Esophagus squamous epithelium (tissue), 5 donors: ENCODE measurements around the gene QPRT. TPM values are rescaled to one million over a fixed set of nuclear protein-coding genes. Genes with fewer than 3 reads are reported as not detected.

Experiments
- DNase-seq: peaks from one replicate; lab custom pipeline; 2025; lab: John Stamatoyannopoulos, UW
- H3K27ac ChIP-seq, 4 donors: fragments of 200-600 bp; sonication (generic); one replicate each; pipeline ENCODE4 v1.5.1; 2016 to 2019; ENCODE audit warnings: mild to moderate bottlenecking in 1 of 4
- H3K27me3 ChIP-seq, 4 donors: fragments of 200-600 bp; sonication (generic); 1 replicate in 3 of 4; 2 replicates in 1 of 4; pipeline versions ENCODE4 v1.5.1 to v1.6.0; 2017 to 2021; ENCODE audit warnings: antibody characterized with exemption in 1 of 4
- H3K36me3 ChIP-seq, 3 donors: fragments of 200-600 bp; sonication (generic); one replicate each; pipeline ENCODE4 v1.5.1; 2016 to 2019
- H3K4me1 ChIP-seq, 3 donors: fragments of 200-600 bp; sonication (generic); one replicate each; pipeline ENCODE4 v1.5.1; 2017 to 2019
- H3K4me3 ChIP-seq, 4 donors: fragments of 200-600 bp; sonication (generic); 1 replicate in 3 of 4; 2 replicates in 1 of 4; pipeline ENCODE4 v1.5.1; 2016 to 2019; ENCODE audit warnings: mild to moderate bottlenecking in 2 of 4, moderate library complexity in 1 of 4
- H3K9me3 ChIP-seq, 3 donors: fragments of 200-600 bp; sonication (generic); one replicate each; pipeline ENCODE4 v1.5.1; 2016 to 2019
- CTCF ChIP-seq, 6 experiments: fragments of 450-650 bp in 4 of 6; fragments of 200-600 bp in 2 of 6; sonication (generic) in 2 of 6; IDR thresholded peaks; one replicate each; pipeline ENCODE4 v1.5.1; 2016 to 2019; ENCODE audit warnings: antibody characterized with exemption in 6 of 6, mild to moderate bottlenecking in 4 of 6, moderate library complexity in 4 of 6
- POLR2A ChIP-seq, 4 donors: fragments of 450-650 bp; IDR thresholded peaks; one replicate each; pipeline ENCODE4 v1.6.1; 2017; ENCODE audit warnings: antibody characterized with exemption in 4 of 4, mild to moderate bottlenecking in 4 of 4, moderate library complexity in 3 of 4
- WGBS, 2 donors: methylation state at CpG; one replicate each; pipeline ENCODE4 v1.1.5; 2018; 5-methylcytosine and 5-hydroxymethylcytosine counted together
- intact Hi-C: fragments of 100-400 bp; cut with DNase I; formaldehyde crosslinking; loops from one replicate; pipeline ENCODE4 v1.15.0; 2022
- total RNA-seq, 4 donors: library from RNA; depleted of rRNA; stranded (reverse); fragments of >200 nt; gene quantifications; one replicate each; pipeline ENCODE4 v1.1.0, GENCODE V29; 2016
- donor health status: DM: yes; HTN: yes; CAD: no.

The QPRT gene
- total RNA-seq, 4 donors from 2014 or later = 0.40 to 3.6 (median 1.9) TPM

- Histone ChIP-seq H3K9me3 (no peaks in the 10 kb centered on the region), H3K27ac (no peak overlapping the region), H3K4me1 (no peaks in the 10 kb centered on the region), H3K27me3 (no peaks in the 10 kb centered on the region), H3K36me3 (no peaks in the 10 kb centered on the region), H3K4me3 (no peak overlapping the region)
- TF ChIP-seq POLR2A (IDR thresholded peaks at IDR 0.05) (no peak), CTCF (IDR thresholded peaks at IDR 0.05) (no peak)
- DNase-seq = no peak
- 71 to 85% methylated on average over 7 to 9 of the region's 9 CpGs for WGBS, 2 donors
- intact Hi-C loops = no loop called here
Measured at GRCh38 chr16:29644338-29644857, 34.6 kb upstream of the QPRT start.

GRCh38 chr16:29644973-29645693, 33.8 kb upstream of the QPRT start:
- TF ChIP-seq CTCF (IDR thresholded peaks at IDR 0.05) (no peak), POLR2A (IDR thresholded peaks at IDR 0.05) (no peak)
- no peak overlapping the region for H3K4me3 ChIP-seq
- 53 to 83% methylated on average over 4 of the region's 4 CpGs for WGBS, 2 donors
- intact Hi-C loops = no loop called here
- DNase-seq = no peak
- no peaks in the 10 kb centered on the region for H3K36me3 ChIP-seq
- H3K9me3 ChIP-seq = no peaks in the 10 kb centered on the region
- H3K4me1 ChIP-seq = no peaks in the 10 kb centered on the region
- no peaks in the 10 kb centered on the region for H3K27me3 ChIP-seq
- H3K27ac ChIP-seq = no peak overlapping the region

GRCh38 chr16:29645694-29646187, 33.2 kb upstream of the QPRT start:
- Histone ChIP-seq H3K4me3 (no peak overlapping the region), H3K27ac (no peak overlapping the region), H3K36me3 (no peaks in the 10 kb centered on the region), H3K4me1 (no peaks in the 10 kb centered on the region), H3K9me3 (no peaks in the 10 kb centered on the region), H3K27me3 (no peaks in the 10 kb centered on the region)
- TF ChIP-seq CTCF (IDR thresholded peaks at IDR 0.05) (no peak), POLR2A (IDR thresholded peaks at IDR 0.05) (no peak)
- intact Hi-C loops = no loop called here
- DNase-seq = no peak
- WGBS, 2 donors = 70 to 74% methylated on average over 4 of the region's 4 CpGs

GRCh38 chr16:29646947-29647346, 32.0 kb upstream of the QPRT start:
- no peaks in the 10 kb centered on the region for H3K36me3 ChIP-seq
- TF ChIP-seq CTCF (IDR thresholded peaks at IDR 0.05) (no peak), POLR2A (IDR thresholded peaks at IDR 0.05) (no peak)
- H3K27me3 ChIP-seq = no peaks in the 10 kb centered on the region
- WGBS, 2 donors = 85 to 88% methylated on average over 2 to 3 of the region's 3 CpGs
- no peak overlapping the region for H3K4me3 ChIP-seq
- intact Hi-C loops = no loop called here
- H3K4me1 ChIP-seq = no peaks in the 10 kb centered on the region
- no peak overlapping the region for H3K27ac ChIP-seq
- no peaks in the 10 kb centered on the region for H3K9me3 ChIP-seq
- no peak for DNase-seq
